ENCODE measurements around the gene SIAE.

Gene SIAE, protein sequence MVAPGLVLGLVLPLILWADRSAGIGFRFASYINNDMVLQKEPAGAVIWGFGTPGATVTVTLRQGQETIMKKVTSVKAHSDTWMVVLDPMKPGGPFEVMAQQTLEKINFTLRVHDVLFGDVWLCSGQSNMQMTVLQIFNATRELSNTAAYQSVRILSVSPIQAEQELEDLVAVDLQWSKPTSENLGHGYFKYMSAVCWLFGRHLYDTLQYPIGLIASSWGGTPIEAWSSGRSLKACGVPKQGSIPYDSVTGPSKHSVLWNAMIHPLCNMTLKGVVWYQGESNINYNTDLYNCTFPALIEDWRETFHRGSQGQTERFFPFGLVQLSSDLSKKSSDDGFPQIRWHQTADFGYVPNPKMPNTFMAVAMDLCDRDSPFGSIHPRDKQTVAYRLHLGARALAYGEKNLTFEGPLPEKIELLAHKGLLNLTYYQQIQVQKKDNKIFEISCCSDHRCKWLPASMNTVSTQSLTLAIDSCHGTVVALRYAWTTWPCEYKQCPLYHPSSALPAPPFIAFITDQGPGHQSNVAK

DNA sequence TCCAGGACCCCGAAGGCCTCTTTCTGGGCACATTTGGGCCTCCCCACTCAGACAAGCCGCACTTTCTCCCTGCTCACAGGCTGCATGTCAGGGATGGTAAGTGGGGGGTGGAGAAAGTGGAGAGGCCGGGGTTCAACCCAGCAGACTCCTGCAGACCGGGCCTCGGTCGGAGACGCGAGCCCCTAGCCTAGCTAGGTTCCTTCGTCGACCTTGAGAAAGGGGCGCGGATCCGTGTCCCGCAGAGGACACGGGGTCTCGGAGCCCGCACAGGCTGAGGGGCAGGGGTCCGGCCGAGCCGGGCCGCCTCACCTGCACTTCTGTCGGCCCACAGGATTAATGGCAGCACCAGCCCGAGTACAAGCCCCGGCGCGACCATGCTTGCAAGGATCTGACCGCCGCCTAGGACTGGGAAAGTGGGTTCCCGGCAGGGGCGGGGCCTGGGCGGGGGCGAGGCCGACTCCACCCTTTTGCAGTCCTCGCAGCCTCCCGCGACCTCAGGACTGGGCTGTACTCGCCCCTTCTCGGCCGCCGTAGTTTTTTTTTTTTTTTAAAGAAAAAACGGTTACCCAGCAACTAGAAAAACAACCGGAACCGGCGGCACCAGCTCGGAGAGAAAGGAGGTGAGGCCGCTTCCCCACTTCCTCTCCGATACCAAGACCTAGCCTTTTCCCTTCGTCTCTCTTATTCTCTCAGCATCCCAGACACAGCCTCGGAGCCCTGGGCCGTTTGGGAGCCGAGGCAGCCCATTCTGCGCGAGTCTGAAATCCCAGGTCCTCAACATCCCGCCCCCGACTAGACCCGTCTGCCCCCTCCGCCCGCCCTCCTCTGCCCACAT, at the start of gene SIAE, which contains the start of gene SPA17:
TSS of gene SIAE (minus strand) at position 407 of the 835 bp plus-strand sequence. CDS start at position 376, 31 bp downstream.
TSS of gene SPA17 (plus strand) at position 572 of the 835 bp plus-strand sequence. CDS start 1,361 bp downstream, outside the sequence.
- peak; percentile 72 for DNase-seq (ENCODE audit: low read depth, low spot score)

DNA sequence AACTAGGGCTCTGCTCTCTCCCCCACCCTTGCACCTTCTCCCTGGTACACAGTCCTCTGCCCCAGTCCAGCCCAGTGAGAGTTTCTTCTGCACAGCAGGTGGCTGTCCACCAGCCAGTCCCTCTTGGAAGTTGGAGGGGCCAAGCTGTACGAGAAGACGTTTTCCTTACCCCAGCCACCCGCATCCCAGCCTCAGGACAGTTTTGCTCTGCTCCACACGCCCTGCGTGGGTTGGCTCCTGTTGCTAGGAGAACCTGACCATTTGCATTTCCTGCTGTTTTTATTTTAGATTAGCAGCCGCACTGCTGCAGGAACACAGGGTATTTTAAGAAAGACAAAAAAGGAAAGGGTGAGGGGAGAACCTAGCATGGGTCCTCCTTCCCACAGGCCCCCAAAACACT, 48.6 kb upstream of the SIAE start:
- no peak for DNase-seq (ENCODE audit: low read depth, low spot score)

DNA sequence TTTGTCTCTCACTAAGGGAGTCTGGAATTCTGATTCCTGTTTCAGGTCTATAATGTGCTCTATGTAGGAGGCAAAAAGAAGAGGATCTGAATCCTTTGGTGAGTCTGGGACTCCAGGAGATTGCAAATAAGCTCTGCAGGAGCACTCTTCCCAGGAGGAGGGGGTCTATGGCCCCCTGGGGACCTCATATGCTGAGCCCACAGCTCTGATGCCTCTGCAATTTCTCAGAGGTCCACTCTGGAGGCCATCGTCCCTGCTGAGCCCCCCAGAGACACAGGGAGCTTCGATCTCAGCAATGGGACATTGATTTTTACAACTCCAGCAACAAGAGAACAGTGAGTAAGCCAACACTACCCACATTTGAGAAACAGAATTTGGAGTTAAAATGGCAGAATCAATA, 46.0 kb upstream of the SIAE start:
- no peak for DNase-seq (ENCODE audit: low read depth, low spot score)

DNA sequence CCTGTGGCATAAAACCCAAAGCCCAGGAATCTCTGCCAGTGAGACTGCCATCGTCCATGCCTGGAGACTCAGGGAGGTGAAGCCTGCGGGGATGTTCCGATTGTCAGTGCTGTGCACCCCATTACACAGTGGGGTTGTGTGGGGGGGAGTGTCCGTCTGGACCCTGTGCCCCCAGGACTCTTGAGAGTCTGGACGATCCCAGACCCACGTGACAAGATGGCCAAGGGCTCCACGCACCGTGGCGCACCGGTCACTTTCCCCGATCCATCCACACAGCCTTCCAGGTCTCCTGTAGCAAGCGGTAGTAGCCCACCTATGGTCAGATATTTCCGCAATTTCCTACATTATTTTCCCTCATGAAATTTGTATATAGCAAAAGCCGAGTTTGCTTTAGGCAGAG, 45.3 kb upstream of the SIAE start:
- no peak for DNase-seq (ENCODE audit: low read depth, low spot score)

DNA sequence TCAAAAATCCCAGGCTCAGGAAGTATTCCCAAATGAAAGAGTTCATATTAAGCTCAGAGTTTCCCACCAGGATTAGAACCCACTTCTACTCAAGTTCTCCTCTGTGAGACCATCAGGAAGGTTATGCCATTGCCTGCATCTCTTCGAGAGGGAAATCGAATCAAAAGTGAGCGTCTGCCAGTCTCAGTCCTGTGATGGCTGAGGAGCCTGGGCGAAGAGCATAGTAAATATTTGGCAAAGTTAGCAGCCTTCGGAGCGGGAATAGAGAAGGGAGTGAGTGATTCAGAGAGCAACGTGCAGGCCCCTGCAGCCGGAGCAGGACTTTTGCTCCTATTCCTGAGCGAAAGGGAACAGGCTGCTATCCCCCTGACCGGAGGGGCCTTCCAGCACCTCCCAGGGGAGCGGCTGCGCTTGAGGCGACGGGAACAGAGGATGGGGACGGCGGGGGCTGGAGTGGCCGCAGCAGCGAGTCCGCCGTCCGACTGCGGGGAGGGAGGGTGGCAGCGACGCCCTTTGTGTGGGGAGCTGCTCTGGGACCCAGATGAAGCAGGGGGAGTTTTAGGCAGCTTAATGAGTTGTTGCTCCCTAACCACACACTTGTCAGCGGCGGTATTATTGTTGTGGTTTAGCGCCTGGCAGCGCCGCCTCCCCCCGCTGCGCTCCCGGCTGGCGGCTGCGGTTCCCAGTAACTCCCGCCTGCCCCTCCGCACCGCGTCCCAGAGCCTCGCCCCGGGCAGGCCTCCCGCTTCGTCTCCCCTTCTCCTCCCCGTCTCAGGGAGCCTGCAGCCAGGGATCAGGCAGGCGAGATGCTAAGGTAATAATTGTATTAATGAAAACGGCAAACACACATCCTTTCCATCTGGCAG, 44.5 kb upstream of the SIAE start:
- DNase-seq (ENCODE audit: low read depth, low spot score) = no peak

DNA sequence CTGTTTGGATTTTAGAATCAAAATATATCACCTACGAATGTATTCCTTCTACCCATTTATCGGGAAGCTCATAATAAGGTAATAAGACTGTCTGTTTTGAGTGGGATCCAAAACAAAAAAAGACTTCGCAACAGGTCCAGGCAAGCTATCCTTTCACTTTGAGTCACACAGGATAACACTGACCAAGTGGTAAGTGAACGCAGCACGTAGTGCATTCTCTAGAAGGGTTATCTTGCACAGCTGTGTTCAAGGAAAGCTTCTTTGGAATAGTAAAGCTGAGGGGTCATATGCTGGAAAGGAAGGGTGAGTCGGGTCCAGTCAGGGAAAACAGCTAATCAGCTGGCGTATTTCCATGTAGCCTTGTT, 43.9 kb upstream of the SIAE start:
- DNase-seq (ENCODE audit: low read depth, low spot score) = no peak

DNA sequence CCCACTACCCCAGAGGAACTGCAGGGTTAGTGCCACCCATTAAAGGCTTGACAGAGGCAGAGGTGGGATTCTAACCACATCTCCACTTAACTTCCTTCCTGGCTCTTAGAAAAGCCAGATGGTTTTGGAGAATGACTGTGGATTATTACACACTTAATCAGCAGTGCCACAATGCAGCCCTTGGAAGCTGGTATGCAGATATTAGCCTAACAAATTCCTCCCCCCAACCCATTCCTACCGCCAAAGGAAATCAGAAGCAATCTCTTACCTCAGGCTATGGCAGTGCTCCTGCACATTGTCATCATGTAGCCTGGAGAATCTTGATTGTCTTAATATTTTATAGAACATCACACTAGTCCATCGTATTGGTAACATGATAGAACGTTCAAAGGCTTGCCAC, 43.1 kb upstream of the SIAE start:
- DNase-seq (ENCODE audit: low read depth, low spot score) = no peak

DNA sequence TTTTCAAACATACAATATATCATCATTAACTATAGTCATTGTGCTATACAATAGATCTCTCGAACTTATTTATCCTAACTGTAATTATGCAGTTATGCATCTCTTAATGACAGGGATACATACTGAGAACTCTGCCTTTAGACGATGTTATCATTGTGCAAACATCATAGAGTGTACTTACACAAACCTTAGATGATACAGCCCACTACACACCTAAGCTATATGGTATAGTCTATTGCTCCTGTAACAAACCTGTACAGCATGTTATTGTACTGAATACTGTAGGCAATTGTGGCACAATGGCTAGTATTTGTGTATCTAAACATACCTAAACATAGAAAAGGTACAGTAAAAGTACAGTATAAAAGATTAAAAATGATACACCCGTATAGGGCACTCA, 38.9 kb upstream of the SIAE start:
- DNase-seq (ENCODE audit: low read depth, low spot score) = no peak

DNA sequence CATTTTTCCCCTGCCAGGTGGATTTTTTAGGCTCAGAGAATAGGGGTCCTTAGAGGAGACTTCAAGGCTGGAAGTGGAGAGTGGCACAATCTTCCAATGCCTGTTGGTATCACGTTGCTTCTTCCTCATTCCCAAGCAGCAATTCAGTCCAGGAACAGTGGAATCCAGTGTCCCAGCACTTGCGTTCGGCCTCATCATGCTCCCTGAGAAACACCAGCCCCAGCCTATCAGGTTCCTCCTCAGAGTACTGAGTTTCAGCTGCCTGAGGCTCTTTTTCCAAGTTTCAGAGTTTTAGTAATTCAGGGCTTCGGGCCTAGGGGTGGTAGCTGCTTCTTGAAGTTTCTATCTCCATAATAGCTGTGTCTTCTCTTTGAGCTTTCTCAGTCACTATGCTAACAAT, 34.3 kb upstream of the SIAE start:
- DNase-seq (ENCODE audit: low read depth, low spot score) = no peak

DNA sequence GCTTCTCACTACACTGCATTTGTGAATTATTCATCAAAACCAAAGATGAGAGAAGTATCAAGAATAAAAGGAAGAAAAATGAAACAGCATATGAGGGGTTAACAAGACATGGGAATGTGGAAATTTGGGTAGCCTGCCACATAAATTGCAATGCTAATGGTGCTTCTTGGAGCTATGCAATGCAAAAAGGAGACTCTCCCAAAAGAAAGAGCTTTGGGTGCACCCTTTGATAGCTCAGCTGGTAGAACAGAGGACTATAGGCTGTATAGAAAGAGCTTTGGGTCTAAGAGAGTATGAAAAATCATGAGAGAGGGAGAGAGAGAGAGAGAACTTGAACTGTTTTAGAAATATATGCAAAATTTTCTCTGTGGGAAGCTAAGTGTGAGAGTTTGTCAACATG, 26.5 kb upstream of the SIAE start:
- DNase-seq (ENCODE audit: low read depth, low spot score) = no peak

DNA sequence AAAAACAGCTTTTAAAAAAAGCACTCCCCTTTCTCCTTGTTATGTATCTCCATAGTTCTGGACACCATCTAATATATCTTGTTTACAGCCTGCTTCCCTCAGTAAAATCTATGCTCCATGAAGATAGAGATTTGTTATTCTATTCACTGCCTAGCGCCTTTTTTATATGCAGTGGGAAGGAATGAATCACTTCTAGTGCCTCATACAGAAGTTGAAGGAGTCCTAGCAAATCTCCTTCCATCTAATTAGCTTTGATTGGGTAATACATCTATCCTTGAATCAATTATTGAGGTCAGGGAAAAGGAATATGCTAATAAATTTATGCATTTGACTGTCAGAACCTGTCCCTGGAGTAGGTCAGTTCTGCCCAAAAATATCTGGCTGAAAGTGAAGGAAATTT, 26.0 kb upstream of the SIAE start:
- no peak for DNase-seq (ENCODE audit: low read depth, low spot score)

DNA sequence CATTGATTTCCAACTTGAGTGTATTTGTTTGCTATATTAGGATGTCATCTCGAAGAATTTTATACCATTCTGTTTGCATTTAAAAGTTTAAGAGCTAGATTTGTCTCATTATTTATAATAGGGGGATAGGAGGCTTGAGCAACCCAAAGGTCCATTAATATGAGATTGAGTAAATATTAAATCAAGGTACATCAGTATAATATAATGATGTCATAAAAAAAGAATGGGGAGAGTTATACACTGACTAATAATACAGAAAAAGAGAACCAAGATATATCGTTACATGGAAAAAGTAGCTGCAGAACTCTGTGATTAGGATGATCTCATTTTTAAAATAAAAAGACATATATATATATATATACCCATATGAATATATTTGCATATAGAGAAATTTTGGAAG, 19.6 kb upstream of the SIAE start:
- DNase-seq (ENCODE audit: low read depth, low spot score) = no peak

DNA sequence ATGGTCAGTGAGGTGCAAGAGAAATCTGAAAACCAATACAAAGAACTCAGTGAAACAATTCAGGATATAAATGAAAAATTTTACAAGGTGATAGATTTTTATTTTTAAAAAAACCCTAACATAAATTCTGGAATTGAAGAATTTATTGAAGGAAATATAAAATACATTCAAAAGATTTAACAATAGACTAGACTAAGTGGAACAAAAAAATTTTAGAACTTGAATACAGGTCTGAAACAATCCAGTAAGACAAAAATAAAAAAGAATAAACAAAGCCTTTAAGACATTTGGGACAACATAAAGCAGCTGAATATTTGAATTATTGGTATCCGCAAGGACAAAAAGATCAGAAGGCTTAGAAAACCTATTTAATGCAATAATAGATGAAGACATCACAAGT, 8.9 kb upstream of the SIAE start:
- no peak for DNase-seq (ENCODE audit: low read depth, low spot score)

DNA sequence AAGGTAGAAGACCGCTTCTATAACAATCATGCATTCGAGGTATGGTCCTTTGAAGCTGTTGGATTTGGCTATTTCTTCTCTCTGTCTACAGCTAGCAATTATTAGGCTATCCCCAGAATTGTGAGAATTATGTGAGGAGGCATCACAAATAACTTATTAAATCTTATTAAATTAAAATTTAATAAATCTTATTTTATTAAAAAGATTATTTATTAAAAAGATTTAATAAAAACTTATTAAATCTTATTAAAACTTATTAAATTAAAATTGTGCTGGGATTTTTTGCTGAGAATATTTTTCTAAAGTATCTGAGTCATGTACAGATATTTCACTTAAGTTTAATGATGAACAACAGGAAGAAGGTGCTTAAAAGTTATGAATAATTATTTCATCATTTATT, 7.9 kb upstream of the SIAE start:
- no peak for DNase-seq (ENCODE audit: low read depth, low spot score)

DNA sequence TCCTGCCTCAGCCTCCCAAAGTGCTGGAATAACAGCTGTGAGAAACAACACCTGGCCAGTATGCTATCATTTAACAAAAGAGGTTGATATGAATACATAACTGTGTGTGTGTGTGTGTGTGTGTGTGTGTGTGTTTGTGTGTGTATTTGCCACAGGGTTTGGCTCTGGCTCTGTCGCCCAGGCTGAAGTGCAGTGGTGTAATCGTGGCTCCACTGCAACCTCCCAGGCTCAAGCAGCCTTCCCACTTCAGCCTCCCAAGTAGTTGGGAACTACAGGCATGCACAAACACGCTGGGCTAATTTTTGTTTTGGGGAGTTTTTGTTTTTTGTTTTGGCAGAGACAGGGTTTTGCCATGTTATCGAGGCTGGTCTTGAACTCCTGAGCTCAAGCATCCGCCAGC, 4.9 kb upstream of the SIAE start:
- DNase-seq (ENCODE audit: low read depth, low spot score) = no peak

DNA sequence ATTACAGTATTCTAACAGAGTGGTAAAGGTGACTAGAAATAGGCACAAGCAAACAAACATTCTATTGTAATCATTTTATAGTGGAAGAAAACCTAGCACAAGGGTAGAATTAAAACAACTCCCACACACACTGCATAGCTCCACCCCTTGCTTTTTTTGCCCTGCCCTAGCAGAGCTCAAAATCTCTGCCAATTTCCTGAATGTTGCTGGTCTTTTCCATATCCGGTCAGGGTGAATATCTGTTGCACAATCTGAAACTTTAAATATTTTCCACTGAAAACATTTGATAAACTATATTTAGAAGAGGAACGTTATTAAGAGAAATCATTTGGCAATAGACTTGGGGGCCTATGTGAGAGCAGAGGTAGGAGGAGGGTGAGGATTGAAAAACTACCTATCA, 2.8 kb upstream of the SIAE start:
- DNase-seq (ENCODE audit: low read depth, low spot score) = no peak

DNA sequence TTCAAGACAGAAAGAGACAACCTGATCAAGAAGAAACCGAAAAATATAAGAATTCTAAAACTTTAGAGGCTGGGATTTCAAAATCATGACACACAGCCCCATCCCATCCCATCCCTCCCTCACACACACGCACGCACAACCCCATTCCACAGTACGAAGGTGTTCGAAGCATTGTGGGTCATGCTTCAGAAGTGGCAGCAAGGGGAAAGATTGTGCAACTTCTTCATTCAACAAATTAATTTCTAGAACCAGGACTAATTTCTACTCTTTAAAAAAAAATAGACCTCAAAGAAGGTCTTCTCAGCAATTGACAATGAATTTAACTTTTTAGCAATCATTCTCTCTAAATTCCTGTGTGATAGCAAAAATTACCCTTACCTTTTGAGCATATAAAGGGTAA, 1.0 kb upstream of the SIAE start:
- no peak for DNase-seq (ENCODE audit: low read depth, low spot score)

DNA sequence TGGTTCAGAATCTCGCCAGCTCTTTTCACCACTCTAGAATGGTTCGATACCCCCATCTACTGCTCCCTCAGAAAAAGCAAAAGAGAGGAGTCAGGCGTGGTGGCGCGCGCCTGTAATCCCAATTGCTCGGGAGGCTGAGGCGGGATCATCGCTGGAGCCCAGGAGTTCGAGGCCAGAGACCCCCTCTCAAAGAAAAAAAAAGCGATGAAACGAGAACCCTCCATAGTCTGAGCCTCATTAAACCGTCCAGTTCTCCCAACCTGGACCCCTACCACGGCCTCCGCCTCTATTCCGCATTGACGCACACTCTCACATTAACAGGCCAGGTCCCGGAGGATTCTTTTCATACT, 604 bp upstream of the SIAE start:
- no peak for DNase-seq (ENCODE audit: low read depth, low spot score)

DNA sequence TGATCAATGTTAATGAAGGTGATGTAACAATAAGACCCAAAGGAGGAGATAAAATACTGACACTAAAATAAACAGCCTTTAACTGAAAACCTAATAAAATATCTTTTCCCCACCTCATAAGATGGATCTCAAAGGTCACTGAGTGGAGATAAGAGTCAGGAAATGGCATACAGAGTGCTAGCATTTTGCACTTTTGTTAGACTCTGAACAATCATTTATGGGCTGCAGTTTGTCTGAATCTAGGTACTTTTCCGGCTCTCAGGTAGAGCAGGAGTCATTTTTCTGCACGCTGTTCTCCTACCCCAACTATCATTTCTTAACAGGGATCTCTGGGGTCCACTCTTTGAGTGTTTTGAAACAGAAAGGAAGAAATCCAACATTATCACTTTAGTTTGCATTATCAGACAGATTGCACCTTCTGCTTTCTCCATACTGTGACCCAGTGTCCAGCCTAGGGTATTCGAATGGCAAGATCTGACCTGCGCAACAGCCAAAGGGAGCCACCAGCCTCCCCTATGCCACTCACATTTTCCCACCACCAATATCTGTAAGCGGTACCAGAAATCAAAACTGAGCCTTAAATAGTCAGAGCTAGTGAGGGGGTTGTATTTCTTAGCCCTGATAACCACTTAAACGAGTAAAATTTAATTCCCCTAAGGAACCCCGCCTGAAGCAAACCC, 863 bp downstream of the SIAE start:
- no peak for DNase-seq (ENCODE audit: low read depth, low spot score)

DNA sequence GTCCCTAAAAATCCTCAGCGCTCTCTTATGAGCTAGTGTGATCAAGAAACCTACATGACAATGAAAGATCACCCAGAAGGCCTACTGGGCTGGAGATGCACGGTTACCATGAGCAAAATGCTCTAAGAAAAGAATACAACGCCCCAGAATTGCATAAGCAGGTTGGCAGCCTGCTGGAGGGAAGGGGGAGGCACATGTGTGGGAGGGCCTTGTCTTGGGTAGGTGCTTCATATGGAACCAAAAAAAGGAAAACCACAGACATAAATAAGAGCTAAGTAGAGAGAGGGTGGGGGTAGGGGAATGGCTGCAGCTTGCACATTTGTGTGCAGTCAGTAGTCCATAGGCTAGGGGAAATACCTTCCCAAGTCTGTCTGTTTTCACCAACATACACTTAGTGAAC, 2.8 kb downstream of the SIAE start:
- no peak for DNase-seq (ENCODE audit: low read depth, low spot score)

DNA sequence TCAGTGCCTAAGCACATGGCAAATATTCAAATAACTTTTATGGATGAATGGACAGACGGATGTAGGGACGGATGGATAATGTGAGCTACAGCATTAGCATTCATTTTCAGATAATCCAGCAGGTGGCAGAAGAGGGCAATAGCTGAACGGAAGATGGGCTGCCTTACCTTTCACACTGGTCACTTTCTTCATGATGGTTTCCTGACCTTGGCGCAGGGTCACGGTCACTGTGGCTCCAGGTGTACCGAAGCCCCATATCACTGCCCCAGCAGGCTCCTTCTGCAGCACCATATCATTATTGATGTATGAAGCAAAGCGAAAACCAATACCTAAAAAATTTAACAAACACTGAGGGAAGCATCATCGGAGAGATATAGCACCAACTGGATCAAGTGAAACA, 4.3 kb downstream of the SIAE start:
- no peak for DNase-seq (ENCODE audit: low read depth, low spot score)

Measured in iPS DF 19.7 (cell line).